ENCODE data around the gene ZBP1.

- TF ChIP-seq, protein P1, sequence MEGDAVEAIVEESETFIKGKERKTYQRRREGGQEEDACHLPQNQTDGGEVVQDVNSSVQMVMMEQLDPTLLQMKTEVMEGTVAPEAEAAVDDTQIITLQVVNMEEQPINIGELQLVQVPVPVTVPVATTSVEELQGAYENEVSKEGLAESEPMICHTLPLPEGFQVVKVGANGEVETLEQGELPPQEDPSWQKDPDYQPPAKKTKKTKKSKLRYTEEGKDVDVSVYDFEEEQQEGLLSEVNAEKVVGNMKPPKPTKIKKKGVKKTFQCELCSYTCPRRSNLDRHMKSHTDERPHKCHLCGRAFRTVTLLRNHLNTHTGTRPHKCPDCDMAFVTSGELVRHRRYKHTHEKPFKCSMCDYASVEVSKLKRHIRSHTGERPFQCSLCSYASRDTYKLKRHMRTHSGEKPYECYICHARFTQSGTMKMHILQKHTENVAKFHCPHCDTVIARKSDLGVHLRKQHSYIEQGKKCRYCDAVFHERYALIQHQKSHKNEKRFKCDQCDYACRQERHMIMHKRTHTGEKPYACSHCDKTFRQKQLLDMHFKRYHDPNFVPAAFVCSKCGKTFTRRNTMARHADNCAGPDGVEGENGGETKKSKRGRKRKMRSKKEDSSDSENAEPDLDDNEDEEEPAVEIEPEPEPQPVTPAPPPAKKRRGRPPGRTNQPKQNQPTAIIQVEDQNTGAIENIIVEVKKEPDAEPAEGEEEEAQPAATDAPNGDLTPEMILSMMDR (IDR thresholded peaks at IDR 0.05 in 2 of 3, conservative IDR thresholded peaks at IDR 0.05 in 1 of 3; ENCODE audit: borderline replicate concordance in 1 of 3, insufficient read depth in 1 of 3, low read depth in 2 of 3, low read length in 2 of 3): no peak
- TF ChIP-seq, protein P2, sequence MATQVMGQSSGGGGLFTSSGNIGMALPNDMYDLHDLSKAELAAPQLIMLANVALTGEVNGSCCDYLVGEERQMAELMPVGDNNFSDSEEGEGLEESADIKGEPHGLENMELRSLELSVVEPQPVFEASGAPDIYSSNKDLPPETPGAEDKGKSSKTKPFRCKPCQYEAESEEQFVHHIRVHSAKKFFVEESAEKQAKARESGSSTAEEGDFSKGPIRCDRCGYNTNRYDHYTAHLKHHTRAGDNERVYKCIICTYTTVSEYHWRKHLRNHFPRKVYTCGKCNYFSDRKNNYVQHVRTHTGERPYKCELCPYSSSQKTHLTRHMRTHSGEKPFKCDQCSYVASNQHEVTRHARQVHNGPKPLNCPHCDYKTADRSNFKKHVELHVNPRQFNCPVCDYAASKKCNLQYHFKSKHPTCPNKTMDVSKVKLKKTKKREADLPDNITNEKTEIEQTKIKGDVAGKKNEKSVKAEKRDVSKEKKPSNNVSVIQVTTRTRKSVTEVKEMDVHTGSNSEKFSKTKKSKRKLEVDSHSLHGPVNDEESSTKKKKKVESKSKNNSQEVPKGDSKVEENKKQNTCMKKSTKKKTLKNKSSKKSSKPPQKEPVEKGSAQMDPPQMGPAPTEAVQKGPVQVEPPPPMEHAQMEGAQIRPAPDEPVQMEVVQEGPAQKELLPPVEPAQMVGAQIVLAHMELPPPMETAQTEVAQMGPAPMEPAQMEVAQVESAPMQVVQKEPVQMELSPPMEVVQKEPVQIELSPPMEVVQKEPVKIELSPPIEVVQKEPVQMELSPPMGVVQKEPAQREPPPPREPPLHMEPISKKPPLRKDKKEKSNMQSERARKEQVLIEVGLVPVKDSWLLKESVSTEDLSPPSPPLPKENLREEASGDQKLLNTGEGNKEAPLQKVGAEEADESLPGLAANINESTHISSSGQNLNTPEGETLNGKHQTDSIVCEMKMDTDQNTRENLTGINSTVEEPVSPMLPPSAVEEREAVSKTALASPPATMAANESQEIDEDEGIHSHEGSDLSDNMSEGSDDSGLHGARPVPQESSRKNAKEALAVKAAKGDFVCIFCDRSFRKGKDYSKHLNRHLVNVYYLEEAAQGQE (IDR thresholded peaks at IDR 0.05; ENCODE audit: low read depth): no peak
- no peak for TF ChIP-seq ZNF274 (IDR thresholded peaks at IDR 0.05; ENCODE audit: low read depth, low read length)
- no peak for TF ChIP-seq ZFX (IDR thresholded peaks at IDR 0.05)
- TF ChIP-seq EZH2phosphoT487 (IDR thresholded peaks at IDR 0.05; ENCODE audit: borderline replicate concordance): no peak
- TF ChIP-seq POLR2A (IDR thresholded peaks at IDR 0.05; ENCODE audit: borderline replicate concordance, extremely low read depth, insufficient read depth, insufficient read length): no peak
- TF ChIP-seq, protein P3, sequence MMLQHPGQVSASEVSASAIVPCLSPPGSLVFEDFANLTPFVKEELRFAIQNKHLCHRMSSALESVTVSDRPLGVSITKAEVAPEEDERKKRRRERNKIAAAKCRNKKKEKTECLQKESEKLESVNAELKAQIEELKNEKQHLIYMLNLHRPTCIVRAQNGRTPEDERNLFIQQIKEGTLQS (IDR thresholded peaks at IDR 0.05): no peak
- TF ChIP-seq RAD21 (IDR thresholded peaks at IDR 0.05; ENCODE audit: low read depth): no peak
- no peak for TF ChIP-seq POLR2AphosphoS5 (IDR thresholded peaks at IDR 0.05; ENCODE audit: low read depth, low read length)
- TF ChIP-seq EGR1 (IDR thresholded peaks at IDR 0.05; ENCODE audit: low read depth): no peak
- TF ChIP-seq EZH2 (IDR thresholded peaks at IDR 0.05): no peak
- TF ChIP-seq YY1 (IDR thresholded peaks at IDR 0.05; ENCODE audit: extremely low read depth, insufficient replicate concordance, low read depth, low read length): no peak
- no peak for TF ChIP-seq SIN3A (IDR thresholded peaks at IDR 0.05; ENCODE audit: low read depth)
- TF ChIP-seq TCF7L2 (IDR thresholded peaks at IDR 0.05; ENCODE audit: borderline replicate concordance, extremely low read depth, insufficient read depth, insufficient read length): no peak
Observed at GRCh38 chr20:57612916-57613315, 7.3 kb downstream of the ZBP1 start.

All from HCT116 (cell line).